GM21447 (cell line): Measurements from ENCODE around the gene CCM2.
"Not testable (repeated sequence)": the region's sequence is repeated elsewhere in the genome, so short reads cannot be mapped to it uniquely, and the experiment has no call there.

Source experiments
- ATAC-seq: cut with Tn5 transposase; IDR thresholded peaks from one replicate; pipeline ENCODE4 v1.9.1; 2021; ENCODE audit not compliant: unreplicated experiment

Gene CCM2

DNA sequence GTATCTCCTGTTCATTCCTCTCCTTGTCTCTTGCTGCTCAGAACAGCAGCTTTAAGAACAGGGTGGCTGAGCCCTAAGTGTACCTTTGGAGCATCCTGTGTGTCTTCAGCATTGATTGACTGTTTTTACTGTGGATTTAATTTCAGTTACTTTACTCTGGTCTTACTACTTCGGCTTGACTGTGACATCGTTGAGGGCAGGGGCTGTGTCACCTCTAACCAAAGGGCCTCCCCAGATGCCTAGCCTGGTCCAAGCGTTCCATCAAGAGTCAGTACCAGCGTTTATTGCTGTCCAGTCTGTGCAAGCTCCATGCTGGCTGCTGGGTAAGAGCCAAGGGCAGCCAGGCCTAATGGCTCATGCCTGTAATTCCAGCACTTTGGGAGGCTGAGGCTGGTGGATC lies 32.4 kb downstream of the CCM2 start:
- no peak for ATAC-seq

DNA sequence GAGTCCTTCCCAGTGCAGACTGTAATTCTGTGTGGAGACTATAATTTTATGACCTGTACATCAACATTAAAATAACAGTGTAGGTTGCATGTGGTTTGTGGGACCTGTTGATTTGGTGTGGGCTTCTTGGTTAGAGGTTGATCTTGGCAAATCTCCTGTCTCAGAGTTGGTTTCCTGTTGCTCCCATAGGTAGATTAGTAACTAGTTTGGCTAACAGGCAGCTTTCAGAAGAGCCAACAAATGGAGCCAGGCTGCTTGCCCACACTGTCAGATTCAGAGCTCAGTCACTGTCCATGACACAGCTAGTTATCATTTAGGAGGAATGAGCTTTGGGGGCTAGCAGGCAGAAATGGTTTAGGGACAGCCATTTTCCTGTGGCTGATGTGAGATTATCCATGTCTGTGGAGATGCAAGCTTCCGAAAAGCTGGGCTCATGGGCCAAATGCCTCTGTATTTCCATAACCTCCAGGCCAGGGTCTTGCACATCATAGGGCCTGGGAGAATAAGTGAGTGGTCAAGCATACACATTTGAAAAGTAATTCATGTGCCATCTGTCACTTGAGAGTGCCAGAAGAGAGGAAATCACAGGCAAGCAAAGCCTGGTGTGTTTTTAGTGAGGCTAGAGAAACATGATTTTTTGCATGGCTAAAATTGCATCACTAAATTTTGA lies 33.4 kb downstream of the CCM2 start:
- ATAC-seq: no peak

DNA sequence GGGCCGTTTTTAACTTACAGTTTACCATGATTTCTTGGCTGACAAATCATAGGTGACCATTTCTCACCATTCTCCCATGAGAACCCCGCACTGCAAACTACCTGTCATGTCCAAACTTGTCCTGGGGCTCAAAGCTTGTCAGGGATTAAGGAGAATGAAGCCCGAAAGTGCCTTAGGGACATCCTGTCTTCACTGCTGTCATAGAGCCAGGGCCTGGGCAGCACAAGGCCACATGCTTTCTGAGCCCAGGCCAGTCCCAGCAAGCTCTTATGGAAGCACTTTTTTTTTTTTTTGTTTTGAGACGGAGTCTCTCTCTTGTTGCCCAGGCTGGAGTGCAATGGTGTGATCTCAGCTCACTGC lies 33.9 kb downstream of the CCM2 start:
- ATAC-seq: no peak

DNA sequence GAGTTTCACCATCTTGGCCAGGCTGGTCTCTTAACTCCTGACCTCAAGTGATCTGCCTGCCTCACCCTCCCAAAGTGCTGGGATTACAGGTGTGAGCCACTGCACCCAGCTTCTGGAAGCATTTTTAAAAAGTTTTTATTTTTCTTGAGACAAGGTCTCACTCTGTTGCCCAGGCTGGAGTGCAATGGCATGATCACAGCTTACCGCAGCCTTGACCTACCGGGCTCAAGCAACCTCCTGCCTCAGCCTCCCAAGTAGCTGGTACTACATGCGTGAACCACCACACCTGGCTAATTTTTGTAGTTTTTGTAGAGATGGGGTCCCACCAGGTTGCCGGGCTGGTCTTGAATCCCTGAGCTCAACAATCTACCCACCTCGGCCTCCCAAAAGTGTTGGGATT lies 34.7 kb downstream of the CCM2 start:
- not testable (repeated sequence) for ATAC-seq

DNA sequence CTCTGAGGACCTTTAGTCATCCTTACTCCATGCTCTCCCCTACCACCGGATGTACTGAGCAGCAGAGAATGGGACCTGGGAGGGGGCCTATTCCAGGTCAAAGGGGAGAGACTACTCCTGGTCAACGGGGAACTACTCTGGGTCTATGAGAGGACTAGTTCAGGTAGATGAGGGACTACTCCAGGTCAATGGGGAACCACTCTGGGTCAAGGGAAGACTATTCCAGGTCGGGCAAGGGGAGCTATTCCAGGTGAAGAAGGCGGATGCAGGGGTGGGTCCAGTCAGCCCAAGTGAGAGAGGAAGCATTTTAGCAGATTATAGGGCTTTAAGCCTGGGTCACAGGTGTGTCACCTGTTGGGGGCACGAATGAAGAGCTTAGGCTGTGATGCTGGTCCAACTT lies 35.4 kb downstream of the CCM2 start:
- no peak for ATAC-seq

DNA sequence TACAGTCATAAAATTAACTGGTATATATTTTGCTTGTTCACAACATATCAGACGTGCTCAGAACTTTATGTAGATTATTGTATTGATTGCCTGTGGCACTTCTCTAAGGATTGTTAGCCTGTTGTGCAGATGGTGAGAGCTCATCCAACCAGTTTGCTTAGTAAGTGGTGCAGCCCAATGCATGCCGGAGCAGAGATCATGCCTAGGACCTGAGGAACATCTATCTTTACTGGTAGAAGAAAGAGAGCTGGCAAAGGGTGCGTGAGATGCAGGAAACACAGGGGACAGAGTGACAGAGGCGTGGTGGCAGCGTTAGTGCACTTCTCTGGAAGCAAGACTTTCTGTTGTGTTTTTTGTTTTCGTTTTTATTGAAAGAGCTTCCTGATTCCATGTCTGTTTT lies 35.9 kb downstream of the CCM2 start:
- ATAC-seq: no peak

DNA sequence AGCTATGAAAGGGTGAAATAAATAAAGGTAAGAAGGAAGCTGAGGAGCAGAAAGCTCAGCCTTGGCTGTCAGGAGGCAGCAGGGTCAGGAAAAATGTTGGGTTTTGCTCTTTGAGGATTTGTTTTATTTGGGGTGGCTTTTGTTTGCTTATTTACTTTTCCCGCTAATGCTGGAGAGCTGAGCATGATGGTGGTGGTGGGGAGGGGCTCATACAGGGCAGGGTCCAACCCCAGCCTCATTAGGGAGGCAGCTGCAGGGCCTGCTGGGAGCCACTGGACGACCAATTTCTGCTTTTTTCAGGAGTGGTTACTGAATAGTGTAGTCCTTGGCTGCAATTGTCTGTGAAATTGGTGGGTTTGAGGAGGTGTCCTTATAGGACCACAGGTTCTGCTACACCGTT lies 36.3 kb downstream of the CCM2 start:
- ATAC-seq: no peak

DNA sequence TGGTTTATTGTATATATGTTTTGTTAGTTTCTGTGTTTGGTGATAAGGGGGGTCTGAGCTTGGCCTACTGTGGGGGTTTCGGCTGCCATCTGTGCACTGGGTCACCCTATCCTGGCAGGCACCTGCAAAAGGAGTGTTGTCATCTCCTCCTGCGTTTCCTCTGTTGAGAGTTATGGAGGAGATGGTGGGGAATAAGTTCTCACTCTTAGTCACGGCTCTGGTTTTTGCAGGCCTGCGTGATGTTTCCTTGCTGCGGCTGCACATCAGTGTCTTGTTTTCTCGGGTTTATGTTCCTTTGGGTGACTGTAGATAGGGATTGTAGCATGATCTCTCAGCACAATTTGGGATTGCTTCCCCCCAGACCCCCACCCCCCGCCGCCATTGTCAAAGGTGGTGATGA lies 36.8 kb downstream of the CCM2 start:
- no peak for ATAC-seq

DNA sequence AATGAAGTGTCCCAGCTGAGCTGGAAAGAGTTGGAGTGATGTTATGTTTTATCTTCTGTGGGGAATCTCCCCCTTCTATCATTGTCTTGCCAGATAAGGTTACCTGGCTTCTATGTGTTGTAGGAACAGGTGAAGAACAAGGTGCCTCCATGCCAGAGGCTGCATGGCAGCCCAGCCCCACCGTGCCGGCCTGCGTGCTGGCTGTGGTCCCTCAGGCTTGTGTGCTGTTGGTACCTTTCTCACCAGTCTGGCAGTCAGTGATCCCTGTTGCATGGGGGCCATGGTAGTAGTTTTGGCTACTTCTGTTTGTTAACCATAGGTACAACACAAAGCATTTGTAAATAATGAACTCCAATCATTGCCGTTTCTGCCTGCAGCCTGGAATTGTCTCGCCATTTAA lies 37.9 kb downstream of the CCM2 start:
- no peak for ATAC-seq

DNA sequence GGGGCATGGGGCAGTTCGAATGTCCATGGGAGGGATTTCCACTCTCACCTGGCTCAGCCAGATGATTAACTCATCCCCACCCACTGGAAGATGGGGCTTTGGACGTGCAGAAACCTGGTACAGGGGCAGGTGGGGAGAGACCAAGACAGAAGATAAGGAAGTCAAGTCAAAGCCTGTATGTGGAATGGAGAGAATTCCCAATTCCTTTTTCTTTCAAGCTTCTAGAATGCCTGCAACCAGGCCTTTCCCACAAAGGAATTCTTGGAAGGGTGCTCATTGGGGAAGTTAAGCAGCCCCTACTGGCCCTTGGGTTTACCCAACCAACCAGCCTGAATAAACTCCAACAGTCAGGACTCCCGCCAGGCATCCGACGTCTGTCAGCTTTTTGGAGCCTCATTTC lies 39.1 kb downstream of the CCM2 start:
- no peak for ATAC-seq

DNA sequence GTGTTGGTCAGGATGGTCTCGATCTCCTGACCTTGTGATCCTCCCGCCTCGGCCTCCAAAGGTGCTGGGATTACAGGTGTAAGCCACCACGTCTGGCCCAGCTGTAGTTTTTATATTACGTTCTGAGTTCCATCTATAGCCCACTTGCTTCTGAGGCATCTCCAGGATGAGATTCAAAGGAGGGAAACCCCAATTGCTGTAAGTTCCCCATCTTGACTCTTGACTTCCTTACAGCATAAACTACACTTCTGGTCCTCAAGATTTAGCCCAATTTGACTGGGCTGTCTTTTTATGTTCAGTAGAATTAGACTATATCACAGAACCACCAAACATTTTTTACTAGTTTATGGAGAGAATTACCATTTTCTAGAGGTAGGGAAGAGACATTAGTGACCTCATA lies 44.3 kb downstream of the CCM2 start:
- no peak for ATAC-seq

DNA sequence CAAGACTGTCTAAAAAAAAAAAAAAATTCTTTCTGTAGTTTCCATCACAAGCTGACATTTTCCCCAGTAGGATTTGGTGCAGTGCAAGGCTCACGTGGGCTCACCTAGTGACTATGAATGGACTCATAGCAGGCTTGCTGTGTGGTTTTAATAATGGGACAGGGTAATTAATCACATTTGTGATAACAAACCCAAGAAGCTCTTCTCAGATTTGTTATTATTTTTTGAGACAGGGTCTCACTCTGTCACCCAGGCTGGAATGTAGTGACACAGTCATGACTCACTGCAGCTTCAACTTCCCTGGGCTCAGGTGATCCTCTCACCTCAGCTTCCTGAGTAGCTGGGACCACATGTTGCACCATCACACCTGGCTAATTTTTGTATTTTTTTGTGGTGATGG lies 48.7 kb downstream of the CCM2 start:
- no peak for ATAC-seq

DNA sequence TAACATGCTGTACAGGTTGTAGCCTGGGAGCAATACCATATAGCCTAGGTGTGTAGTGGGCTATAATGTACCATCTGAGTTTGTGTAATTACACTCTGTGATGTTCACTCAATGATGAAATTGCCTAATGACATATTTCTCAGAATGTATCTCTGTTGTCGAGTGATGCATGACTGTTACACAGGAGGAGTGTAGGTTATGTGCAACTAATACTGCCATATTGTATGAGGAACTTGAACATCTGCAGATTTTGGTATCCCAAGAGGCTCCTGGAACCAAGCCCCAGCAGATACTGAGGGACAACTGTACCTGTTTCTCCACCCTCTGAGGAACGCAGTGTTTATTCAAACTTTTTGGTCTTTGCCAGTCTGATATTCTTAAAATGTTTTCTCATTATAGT lies 50.2 kb downstream of the CCM2 start:
- ATAC-seq: no peak

DNA sequence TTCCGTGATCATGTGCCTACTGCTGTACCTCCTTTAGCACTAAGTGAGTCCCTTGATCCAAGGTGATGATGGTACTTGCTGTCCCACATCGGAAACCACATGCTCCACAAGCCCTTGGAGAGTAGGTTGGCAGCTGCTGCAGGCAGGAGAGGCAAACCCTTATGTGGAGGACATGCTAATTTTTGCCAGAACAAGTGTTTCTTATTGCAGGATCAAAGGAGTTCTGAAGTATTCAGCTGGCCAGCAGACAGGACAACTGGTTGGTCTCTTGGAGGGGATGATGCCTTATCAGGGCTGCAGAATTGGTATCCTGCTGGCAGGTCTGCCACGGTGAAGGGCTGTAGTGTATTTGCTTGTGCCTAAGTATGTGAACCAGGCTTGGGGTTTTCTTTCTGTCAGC lies 52.0 kb downstream of the CCM2 start:
- no peak for ATAC-seq

DNA sequence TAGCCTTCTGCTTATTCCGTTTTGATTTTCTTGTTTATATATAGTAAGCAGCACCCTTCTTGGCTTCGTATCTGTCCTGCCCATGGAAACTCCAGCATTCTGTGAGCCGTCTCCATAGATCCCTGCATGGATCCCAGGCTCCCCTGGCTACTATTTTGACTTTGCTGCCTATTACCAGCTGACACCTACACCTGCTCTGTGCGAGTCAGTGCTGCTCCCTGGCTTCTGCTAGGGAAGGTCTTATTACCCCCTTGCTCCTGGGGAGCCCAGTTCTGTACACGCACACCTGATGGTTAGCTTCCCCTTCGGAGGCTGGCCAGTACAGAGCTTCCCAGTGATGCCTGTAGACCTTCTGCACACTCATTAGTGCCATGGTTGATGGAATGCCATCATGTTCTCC lies 53.4 kb downstream of the CCM2 start:
- ATAC-seq: no peak

DNA sequence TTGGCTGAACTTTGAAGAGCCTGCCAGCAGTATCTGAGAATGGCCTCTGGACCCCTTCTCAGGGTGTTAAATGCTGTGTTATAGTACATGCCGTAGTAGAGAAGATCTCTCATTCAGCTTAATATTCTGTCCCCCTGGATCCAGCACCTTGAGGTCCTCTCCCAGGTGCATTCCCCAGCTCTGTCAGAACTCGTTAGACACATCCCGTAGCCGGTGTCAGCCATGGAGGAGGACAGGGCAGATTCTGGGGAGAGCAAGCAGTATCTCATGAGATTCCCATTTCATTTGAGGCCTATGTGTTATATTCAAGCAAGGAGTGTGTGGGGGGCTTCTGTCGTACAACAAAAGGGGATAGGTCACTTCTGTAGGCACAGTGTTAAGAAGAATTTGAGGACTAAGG lies 53.9 kb downstream of the CCM2 start:
- ATAC-seq: no peak

DNA sequence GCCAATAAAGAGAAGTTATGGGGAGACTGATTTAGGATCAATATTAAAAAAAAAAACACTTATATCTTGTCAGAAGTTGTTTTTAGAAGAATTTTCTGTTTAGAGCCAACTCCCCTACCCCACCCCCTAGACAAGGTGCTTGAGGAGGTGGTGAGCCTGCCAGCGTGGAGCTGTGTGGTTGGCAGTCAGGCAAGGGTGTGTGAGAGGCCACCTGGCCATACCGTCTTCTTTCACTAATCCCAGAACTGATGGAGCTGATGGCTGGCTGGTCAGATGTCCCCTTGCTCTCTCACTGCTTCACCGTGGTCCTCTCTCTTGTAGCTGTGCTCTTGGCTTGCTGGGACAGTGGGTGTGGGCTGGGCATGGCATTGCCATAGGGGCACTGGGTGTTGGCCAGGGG lies 54.4 kb downstream of the CCM2 start:
- ATAC-seq: no peak

DNA sequence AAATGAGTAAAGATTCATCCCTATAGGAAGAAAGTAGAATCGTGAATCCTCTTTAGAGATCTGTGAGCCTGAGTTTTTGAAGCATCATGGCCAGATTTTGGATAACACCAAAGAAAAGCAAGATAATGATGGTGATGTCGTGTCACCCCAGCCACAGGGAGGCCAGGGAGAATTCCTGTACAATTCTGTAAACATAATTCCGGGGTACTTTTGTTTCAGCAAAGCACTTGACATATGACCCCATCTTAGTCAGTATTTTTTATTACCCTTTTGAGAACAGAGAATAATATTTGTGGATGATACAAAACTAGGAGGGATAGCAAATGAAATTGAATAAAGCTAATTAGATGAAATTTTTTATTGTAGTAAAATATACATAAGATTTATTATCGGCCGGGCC lies 55.0 kb downstream of the CCM2 start:
- ATAC-seq: no peak

DNA sequence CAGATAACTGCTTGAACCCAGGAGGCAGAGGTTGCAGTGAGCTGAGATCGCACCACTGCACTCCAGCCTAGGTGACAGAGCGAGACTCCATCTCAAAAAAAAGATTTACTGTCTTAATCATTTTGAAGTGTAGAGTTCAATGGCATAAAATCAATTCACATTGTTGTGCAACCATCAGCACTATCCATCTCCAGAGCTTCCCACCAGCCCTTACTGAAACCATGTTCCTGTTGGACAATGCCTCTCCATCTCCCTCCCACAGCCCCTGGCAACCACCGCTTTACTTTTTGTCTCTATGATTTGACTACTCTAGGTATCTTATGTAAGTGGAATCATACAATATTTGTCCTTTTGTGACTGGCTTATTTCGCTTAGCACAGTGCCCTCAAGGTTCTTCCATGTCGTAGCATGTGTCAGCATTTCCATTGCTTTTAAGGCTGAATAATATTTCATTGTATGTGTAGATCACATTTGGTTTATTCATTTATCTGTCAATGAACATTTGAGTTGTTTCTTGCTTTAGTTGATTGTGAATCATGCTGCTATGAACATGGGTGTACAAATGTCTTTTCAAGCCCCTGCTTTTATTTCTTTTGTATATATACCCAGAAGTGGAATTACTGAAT lies 55.7 kb downstream of the CCM2 start:
- ATAC-seq: no peak

DNA sequence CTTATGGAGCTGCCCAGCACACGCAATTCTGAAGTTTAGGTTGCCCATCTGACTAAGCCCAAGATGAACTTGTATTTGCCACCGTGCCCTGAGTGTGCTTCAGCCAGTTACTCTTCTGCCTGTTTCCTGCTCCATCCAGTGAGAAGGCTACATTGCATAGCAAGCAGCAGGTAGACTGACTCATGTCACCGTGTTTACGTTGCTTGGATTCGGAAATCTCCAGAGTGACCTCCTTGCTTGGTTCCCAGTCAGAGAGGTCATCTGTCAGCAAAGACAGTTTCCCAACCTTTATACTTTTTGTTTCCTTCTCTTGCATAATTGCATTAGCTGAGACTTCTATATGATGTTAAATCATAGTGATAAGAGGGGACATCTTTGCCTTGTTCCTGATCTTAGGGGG lies 57.9 kb downstream of the CCM2 start:
- ATAC-seq: no peak

DNA sequence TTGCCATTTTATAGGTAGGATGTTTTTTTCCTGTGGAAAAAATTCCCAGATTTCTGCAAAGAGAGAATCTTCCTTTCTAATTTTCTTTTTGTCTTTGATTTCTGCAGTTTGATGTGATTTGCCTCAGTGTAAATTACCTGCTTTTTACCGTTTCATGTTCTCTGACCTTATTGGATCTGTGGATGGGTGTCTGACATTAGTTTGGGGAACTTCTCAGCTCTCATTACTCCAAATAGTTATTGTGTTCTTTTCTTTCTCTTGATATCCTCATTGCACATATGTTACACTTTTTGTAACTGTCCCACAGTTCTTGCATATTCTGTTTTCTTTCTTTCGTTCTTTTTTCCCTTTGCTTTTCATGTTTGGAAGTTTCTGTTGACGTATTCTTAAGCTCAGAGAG lies 60.3 kb downstream of the CCM2 start:
- ATAC-seq: no peak

DNA sequence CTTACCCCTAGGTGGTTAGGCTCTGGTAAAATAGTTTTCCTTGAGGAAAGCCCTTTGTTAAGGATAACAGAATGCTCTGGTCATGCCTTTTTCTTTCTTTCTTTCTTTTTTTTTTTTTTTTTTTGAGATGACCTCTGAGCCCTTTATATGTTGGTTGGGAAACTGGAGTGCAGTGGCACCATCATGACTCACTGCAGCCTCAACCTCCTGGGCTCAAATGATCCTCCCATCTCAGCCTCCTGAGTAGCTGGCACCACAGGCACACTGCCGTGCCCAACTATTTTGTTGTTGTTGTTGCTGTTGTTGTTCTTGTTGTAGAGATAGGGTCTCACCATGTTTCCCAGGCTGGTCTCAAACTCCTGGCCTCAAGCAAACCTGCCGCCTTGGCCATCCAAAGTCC lies 61.4 kb downstream of the CCM2 start:
- no peak for ATAC-seq

DNA sequence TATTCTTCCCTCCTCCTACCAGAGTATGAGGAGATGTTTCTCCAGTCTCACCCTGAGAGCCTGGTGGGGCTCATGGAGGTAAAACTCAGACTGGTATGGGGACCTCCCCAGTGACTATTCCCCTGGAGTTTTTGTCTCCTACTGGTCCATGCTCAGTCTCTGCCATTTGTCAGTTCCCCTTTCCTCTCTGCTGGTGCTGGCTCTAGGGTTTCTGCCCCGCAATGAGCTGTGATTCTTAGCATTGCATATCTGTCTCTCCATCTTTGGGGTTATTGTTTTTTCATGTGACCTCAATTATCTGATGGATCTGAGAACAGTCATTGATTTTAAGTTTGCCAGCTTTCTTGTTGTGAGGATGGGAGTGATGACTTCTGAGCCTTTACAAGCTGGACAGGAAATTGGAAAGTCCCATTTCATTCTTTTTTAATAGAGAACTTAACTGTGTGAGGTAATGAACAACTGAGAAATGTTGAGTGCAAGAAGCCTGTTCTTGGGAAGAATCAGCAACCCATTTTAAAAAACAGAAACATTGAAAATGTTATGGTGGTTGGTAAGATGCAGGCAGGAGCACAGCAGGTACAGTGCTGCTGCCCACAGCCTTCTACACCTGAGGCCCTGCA lies 61.9 kb downstream of the CCM2 start:
- ATAC-seq: no peak
